H1 (cell line): ENCODE data around the gene PCF11. TPM values are rescaled to one million over a fixed set of nuclear protein-coding genes. Genes with fewer than 3 reads are reported as not detected.

Source experiments
- CTCF ChIA-PET: fragments of 300-600 bp; sonication (Branson Sonifier 250); formaldehyde crosslinking; loops from one replicate; lab custom pipeline; 2021; ENCODE audit not compliant: partially characterized antibody; lab: Charles Lee
- POLR2A ChIA-PET: fragments of 300-600 bp; sonication (Branson Sonifier 250); formaldehyde crosslinking; loops from one replicate; lab custom pipeline; 2021; ENCODE audit warnings: inconsistent platforms; ENCODE audit not compliant: partially characterized antibody; lab: Charles Lee
- DNase-seq, 2 experiments: peaks; one replicate each; pipeline versions ENCODE4 v3.0.0 to v3.0.0-alpha.2; 2010 to 2022; ENCODE audit warnings: low spot score in 2 of 2, low read depth in 1 of 2, mixed read lengths in 1 of 2
- FAIRE-seq: peaks from 2 replicates; lab custom pipeline; 2011; peaks lifted over from hg19 to GRCh38; lab: Jason Lieb, UNC
- H2AFZ ChIP-seq: 2 replicates; pipeline ENCODE4 v1.8.1; 2012; ENCODE audit warnings: low read length, inconsistent platforms
- H2AK5ac ChIP-seq: 2 replicates; pipeline ENCODE4 v1.6.1; 2013; ENCODE audit warnings: low read depth, low read length
- H2BK120ac ChIP-seq: replicated peaks from 2 replicates; pipeline ENCODE3; 2013; ENCODE audit warnings: low read depth, low read length, inconsistent platforms
- H2BK12ac ChIP-seq: 2 replicates; pipeline ENCODE4 v1.6.1; 2013; ENCODE audit warnings: low read depth, low read length
- H2BK15ac ChIP-seq: 2 replicates; pipeline ENCODE4 v1.6.1; 2013; ENCODE audit warnings: low read length
- H2BK20ac ChIP-seq: 2 replicates; pipeline ENCODE4 v1.6.1; 2013; ENCODE audit warnings: low read length
- H2BK5ac ChIP-seq: 2 replicates; pipeline ENCODE4 v1.6.1; 2013; ENCODE audit warnings: low read depth, low read length
- H3K14ac ChIP-seq: 2 replicates; pipeline ENCODE4 v1.6.1; 2013; ENCODE audit warnings: inconsistent platforms; ENCODE audit not compliant: insufficient read length
- H3K18ac ChIP-seq: 2 replicates; pipeline ENCODE4 v1.6.1; 2013; ENCODE audit warnings: low read length; ENCODE audit errors: extremely low read depth
- H3K23ac ChIP-seq: 2 replicates; pipeline ENCODE4 v1.6.1; 2013; ENCODE audit warnings: inconsistent platforms; ENCODE audit not compliant: insufficient read length
- H3K23me2 ChIP-seq: 2 replicates; pipeline ENCODE4 v1.6.1; 2013; ENCODE audit warnings: low read depth, low read length
- H3K27ac ChIP-seq: 2 replicates; pipeline ENCODE4 v1.6.1; 2011; ENCODE audit warnings: low read depth, low read length, inconsistent platforms
- H3K27me3 ChIP-seq, 4 experiments: replicated peaks in 1 of 4; 1 replicate in 1 of 4; 2 replicates in 3 of 4; pipeline versions ENCODE4 v1.6.1 to v1.8.1; 2011 to 2013; ENCODE audit warnings: low read length in 3 of 4, mild to moderate bottlenecking in 3 of 4, inconsistent platforms in 2 of 4, mixed read lengths in 2 of 4, moderate library complexity in 1 of 4; ENCODE audit not compliant: control insufficient read depth in 3 of 4, insufficient read depth in 3 of 4; ENCODE audit errors: extremely low read depth in 1 of 4
- H3K36me3 ChIP-seq, 4 experiments: 2 replicates each; pipeline versions ENCODE4 v1.6.1 to v1.8.1; 2011 to 2013; ENCODE audit warnings: mild to moderate bottlenecking in 4 of 4, low read length in 3 of 4, moderate library complexity in 2 of 4, control low read depth in 1 of 4, inconsistent platforms in 1 of 4; ENCODE audit not compliant: insufficient read depth in 4 of 4, control insufficient read depth in 2 of 4
- H3K4ac ChIP-seq: replicated peaks from 2 replicates; pipeline ENCODE3; 2013; ENCODE audit warnings: low read length, low read depth, mixed read lengths, inconsistent platforms; ENCODE audit not compliant: insufficient read length
- H3K4me1 ChIP-seq, 4 experiments: replicated peaks in 1 of 4; 1 replicate in 1 of 4; 2 replicates in 3 of 4; pipeline versions ENCODE4 v1.6.1 to v1.8.1; 2011 to 2013; ENCODE audit warnings: low read length in 3 of 4, inconsistent platforms in 2 of 4, mixed read lengths in 1 of 4; ENCODE audit not compliant: insufficient read depth in 4 of 4, control insufficient read depth in 3 of 4
- H3K4me2 ChIP-seq, 2 experiments: 2 replicates each; pipeline versions ENCODE4 v1.6.1 to v1.8.1; 2011 to 2013; ENCODE audit warnings: low read depth in 2 of 2, low read length in 2 of 2, control low read depth in 1 of 2, inconsistent platforms in 1 of 2, mild to moderate bottlenecking in 1 of 2; ENCODE audit not compliant: insufficient read depth in 1 of 2
- H3K4me3 ChIP-seq, 4 experiments: fragments of 200-600, 300-600 bp in 1 of 4; sonication (generic), shearing (Covaris generic), sonication (Bioruptor Twin) in 1 of 4; 2 replicates each; pipeline versions ENCODE4 v1.5.1 to v1.8.1; 2011 to 2016; ENCODE audit warnings: low read length in 4 of 4, low read depth in 3 of 4, control low read depth in 2 of 4, inconsistent platforms in 2 of 4, mild to moderate bottlenecking in 2 of 4, mixed read lengths in 1 of 4, moderate library complexity in 1 of 4; ENCODE audit not compliant: insufficient read depth in 2 of 4; ENCODE audit errors: extremely low read depth in 1 of 4
- H3K56ac ChIP-seq: replicated peaks from 2 replicates; pipeline ENCODE3; 2013; ENCODE audit warnings: low read depth, mild to moderate bottlenecking, mixed read lengths, low read length, inconsistent platforms; ENCODE audit not compliant: insufficient read length
- H3K79me1 ChIP-seq: 2 replicates; pipeline ENCODE4 v1.6.1; 2013; ENCODE audit warnings: low read depth, low read length, control low read depth
- H3K79me2 ChIP-seq, 2 experiments: 2 replicates each; pipeline versions ENCODE4 v1.6.1 to v1.8.1; 2012 to 2013; ENCODE audit warnings: low read length in 2 of 2, mild to moderate bottlenecking in 2 of 2, inconsistent platforms in 1 of 2; ENCODE audit not compliant: insufficient read depth in 2 of 2, control insufficient read depth in 1 of 2
- H3K9ac ChIP-seq, 4 experiments: replicated peaks in 1 of 4; 1 replicate in 1 of 4; 2 replicates in 3 of 4; pipeline versions ENCODE4 v1.6.1 to v1.8.1; 2011 to 2013; ENCODE audit warnings: low read depth in 3 of 4, low read length in 3 of 4, control low read depth in 2 of 4, mild to moderate bottlenecking in 2 of 4, moderate library complexity in 2 of 4, inconsistent platforms in 1 of 4; ENCODE audit errors: extremely low read depth in 1 of 4
- H3K9me3 ChIP-seq, 2 experiments: 2 replicates each; pipeline versions ENCODE4 v1.6.1 to v1.8.1; 2012 to 2013; ENCODE audit warnings: mild to moderate bottlenecking in 2 of 2, moderate library complexity in 2 of 2, control low read depth in 1 of 2, inconsistent platforms in 1 of 2, low read depth in 1 of 2, low read length in 1 of 2, mixed read lengths in 1 of 2; ENCODE audit not compliant: insufficient read depth in 2 of 2
- H4K20me1 ChIP-seq, 2 experiments: replicated peaks in 1 of 2; 2 replicates each; pipeline versions ENCODE3 to v1.8.1; 2011 to 2013; ENCODE audit warnings: inconsistent platforms in 2 of 2, low read length in 2 of 2, mild to moderate bottlenecking in 1 of 2; ENCODE audit not compliant: insufficient read depth in 2 of 2, control insufficient read depth in 1 of 2
- H4K5ac ChIP-seq: 2 replicates; pipeline ENCODE4 v1.6.1; 2013; ENCODE audit warnings: low read length, low read depth, mixed read lengths, inconsistent platforms; ENCODE audit not compliant: insufficient read length
- H4K8ac ChIP-seq: 2 replicates; pipeline ENCODE4 v1.8.0; 2013; ENCODE audit warnings: mild to moderate bottlenecking, moderate library complexity, low read length, inconsistent platforms; ENCODE audit not compliant: insufficient read depth; ENCODE audit errors: extremely low read depth
- H4K91ac ChIP-seq: replicated peaks from 2 replicates; pipeline ENCODE3; 2013; ENCODE audit warnings: low read length, mixed read lengths, inconsistent platforms; ENCODE audit not compliant: insufficient read length
- CREB1 ChIP-seq: IDR thresholded peaks from 2 replicates; pipeline ENCODE4 v1.6.1; 2012; ENCODE audit warnings: inconsistent platforms
- GABPA ChIP-seq: IDR thresholded peaks from 2 replicates; pipeline ENCODE4 v1.6.1; 2011; ENCODE audit warnings: mild to moderate bottlenecking, low read length, moderate library complexity, borderline replicate concordance; ENCODE audit not compliant: insufficient read depth
- SIX5 ChIP-seq: IDR thresholded peaks from 2 replicates; pipeline ENCODE4 v1.6.1; 2011; ENCODE audit warnings: mild to moderate bottlenecking, low read depth, low read length
- SP4 ChIP-seq: IDR thresholded peaks from 2 replicates; pipeline ENCODE4 v1.6.1; 2012; ENCODE audit warnings: low read length, inconsistent platforms
- TCF12 ChIP-seq: IDR thresholded peaks from 2 replicates; pipeline ENCODE4 v1.6.1; 2011; ENCODE audit warnings: low read depth, mild to moderate bottlenecking, low read length
- WGBS, 2 experiments: shearing (Covaris generic) in 1 of 2; methylation state at CpG; one replicate each; pipeline versions ENCODE4 v1.1.6 to v1.1.7; 2013 to 2015; ENCODE audit warnings: low lambda C conversion rate in 2 of 2, mixed read lengths in 2 of 2, inconsistent platforms in 1 of 2, low coverage in 1 of 2, missing lambda C conversion rate in 1 of 2; ENCODE audit not compliant: insufficient replicate concordance in 2 of 2, insufficient coverage in 1 of 2, insufficient read length in 1 of 2; ENCODE audit errors: extremely low coverage in 1 of 2, missing lambda C conversion rate in 1 of 2; 5-methylcytosine and 5-hydroxymethylcytosine counted together
- polyA plus RNA-seq, 7 experiments: library from polyadenylated mRNA; depleted of rRNA in 3 of 7; stranded (reverse) in 5 of 7; unstranded in 2 of 7; fragments of >200 nt in 5 of 7; fragments of 200-250 nt in 2 of 7; gene quantifications; 1 replicate in 5 of 7; 2 replicates in 1 of 7; 4 replicates in 1 of 7; pipeline versions ENCODE4 v1.2.1 to v1.2.3, GENCODE V29; 2011 to 2013; ENCODE audit warnings: missing spikeins in 2 of 7, mixed read lengths in 2 of 7
- total RNA-seq: library from RNA; stranded (reverse); fragmentation: NEBNext Ultra II Directional; extraction: Animal tissue kit (Norgen Biotek cat#: 25700); gene quantifications from 2 replicates; pipeline ENCODE4 v1.2.1, GENCODE V29; 2021

Gene PCF11
- total and polyA plus RNA-seq, 2 of the 8 experiments (the other 6 are each of a cell fraction or from before 2014, with no cell fraction given) = 25.1 to 47.7 TPM

DNA sequence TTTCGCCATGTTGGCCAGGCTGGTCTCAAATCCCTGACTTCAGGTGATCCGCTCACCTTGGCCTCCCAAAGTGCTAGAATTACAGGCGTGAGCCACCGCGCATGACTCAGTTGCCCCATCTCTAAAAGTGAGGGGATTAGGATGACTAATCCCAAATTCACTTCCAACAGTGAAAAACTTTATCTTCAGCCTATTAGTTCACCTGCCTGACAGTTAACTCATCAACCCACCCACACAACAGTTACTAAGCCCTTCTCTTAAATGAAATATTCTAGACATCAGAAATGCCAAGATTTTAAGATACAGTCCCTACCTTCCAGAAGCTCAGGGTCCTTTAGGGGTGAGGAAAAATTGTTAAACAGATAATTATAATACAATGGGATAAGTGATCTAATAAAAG lies 34.6 kb downstream of the PCF11 start:
- no peak overlapping the region for H3K27ac ChIP-seq
- POLR2A ChIA-PET = interaction anchor here (0.9 kb wide), 1 partner anchor 11 kb away, joined by 7 read pairs; no protein-coding TSS in a partner anchor

More for the DNA sequence above, 34.6 kb downstream of the PCF11 start:
- Histone ChIP-seq H2AFZ (no peak overlapping the region), H3K23me2 (peaks cover 10% of the 10 kb centered on the region), H3K4me2 (no peak overlapping the region; a peak in 1 of 4 replicates), H2AK5ac (no peak overlapping the region), H3K36me3 (peaks cover 4 to 39% (median 12%) of the 10 kb centered on the region in 4 experiments; a peak in 7 of 8 replicates), H2BK120ac (no peak overlapping the region), H4K91ac (no peak overlapping the region), H3K27me3 (peaks cover 0 to 2% (median 0%) of the 10 kb centered on the region in 4 experiments; a peak in 2 of 7 replicates), H3K56ac (no peak overlapping the region), H3K4ac (no peak overlapping the region), H3K79me2 (peaks cover 5 to 16% of the 10 kb centered on the region in 2 experiments), H2BK20ac (no peak overlapping the region), H4K5ac (no peak overlapping the region), H2BK15ac (no peak overlapping the region), H3K9ac (no peak overlapping the region), H2BK12ac (no peak overlapping the region), H2BK5ac (no peak overlapping the region), H3K4me3 (no peak overlapping the region), H3K18ac (no peak overlapping the region), H3K9me3 (no peaks in the 10 kb centered on the region), H3K23ac (no peak overlapping the region), H3K14ac (no peak overlapping the region), H4K8ac (no peak overlapping the region), H4K20me1 (no peaks in the 10 kb centered on the region), H3K79me1 (0 out of 2 replicates have a peak, but pooled peaks cover 4% of the 10 kb centered on the region), H3K4me1 (peaks cover 0 to 2% (median 0%) of the 10 kb centered on the region in 4 experiments; a peak in 1 of 7 replicates)
- CTCF ChIA-PET = no interaction called here
- TF ChIP-seq GABPA (no peak), TCF12 (no peak), CREB1 (no peak), SP4 (no peak), SIX5 (no peak)
- DNase-seq (no peak), FAIRE-seq (no peak)
- 85% methylated on average over 5 of the region's 5 CpGs; no CpG with 5 or more reads in 1 of the 2 experiments for WGBS, 2 experiments
